Renal pelvis (tissue), 4 donors: ENCODE measurements around the gene TTBK2. TPM values are rescaled to one million over a fixed set of nuclear protein-coding genes. Genes with fewer than 3 reads are reported as not detected.
"Not testable (repeated sequence)": the region's sequence is repeated elsewhere in the genome, so short reads cannot be mapped to it uniquely, and the experiment has no call there.

ENCODE experiments used
- DNase-seq: peaks from one replicate; pipeline ENCODE4 v3.0.0-alpha.2; 2013
- polyA plus RNA-seq, 3 donors: library from polyadenylated mRNA; unstranded; fragments of 120-200 nt; gene quantifications; one replicate each; pipeline ENCODE4 v1.2.1, GENCODE V29; 2013; ENCODE audit not compliant: insufficient read length in 3 of 3

TTBK2 gene
- polyA plus RNA-seq, 3 donors, result 9.2 to 12.3 (median 11.7) TPM

- not testable (repeated sequence) for DNase-seq
These were observed 156.3 kb downstream of the TTBK2 start for GRCh38 chr15:42764154-42764731.

GRCh38 chr15:42761813-42762212, 158.8 kb downstream of the TTBK2 start:
- DNase-seq, result not testable (repeated sequence)

- DNase-seq, result no peak
These were observed 159.8 kb downstream of the TTBK2 start for GRCh38 chr15:42760759-42761158.

GRCh38 chr15:42759093-42759492, 161.5 kb downstream of the TTBK2 start:
- no peak for DNase-seq

GRCh38 chr15:42750306-42750705, 170.3 kb downstream of the TTBK2 start:
- no peak for DNase-seq

DNA sequence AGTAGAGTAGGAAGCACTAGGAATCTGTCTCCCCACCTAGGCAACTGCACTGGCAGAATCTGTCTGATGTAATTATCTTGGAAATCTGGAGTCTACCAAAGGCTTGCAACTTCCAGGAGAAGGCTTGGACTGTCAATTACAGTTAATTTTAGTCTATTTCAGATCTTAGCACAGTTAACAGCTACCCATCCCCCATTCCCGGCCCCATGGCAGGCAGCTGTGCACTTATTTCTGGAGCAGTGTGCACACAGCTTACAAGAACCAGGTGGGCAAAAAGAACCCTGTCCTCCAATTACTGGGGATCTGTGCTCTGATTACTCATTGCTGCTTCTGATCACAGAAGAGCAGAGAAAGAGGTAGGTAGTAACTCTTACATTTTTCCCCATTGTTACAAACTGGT, 171.3 kb downstream of the TTBK2 start:
- no peak for DNase-seq

GRCh38 chr15:42744195-42744594, 176.4 kb downstream of the TTBK2 start:
- DNase-seq, result no peak

DNA sequence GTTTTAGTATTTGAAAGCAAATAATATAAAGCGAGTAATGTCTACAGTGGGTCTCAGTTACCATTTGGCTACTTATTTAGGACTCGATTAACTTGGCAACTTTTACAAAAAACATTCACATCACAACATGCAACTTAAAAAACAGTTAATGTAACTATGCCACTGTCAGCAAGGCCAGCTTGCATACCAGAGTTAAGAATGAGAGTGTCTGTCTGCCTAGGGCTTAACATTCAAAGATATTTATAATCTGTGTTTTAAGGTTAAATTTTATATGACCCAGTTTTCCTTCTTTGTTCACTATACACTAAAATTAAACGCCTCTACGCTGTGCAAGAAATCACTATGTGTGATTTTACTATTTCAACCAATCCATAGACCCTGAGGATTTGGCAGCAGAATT, 178.4 kb downstream of the TTBK2 start:
- no peak for DNase-seq

DNA sequence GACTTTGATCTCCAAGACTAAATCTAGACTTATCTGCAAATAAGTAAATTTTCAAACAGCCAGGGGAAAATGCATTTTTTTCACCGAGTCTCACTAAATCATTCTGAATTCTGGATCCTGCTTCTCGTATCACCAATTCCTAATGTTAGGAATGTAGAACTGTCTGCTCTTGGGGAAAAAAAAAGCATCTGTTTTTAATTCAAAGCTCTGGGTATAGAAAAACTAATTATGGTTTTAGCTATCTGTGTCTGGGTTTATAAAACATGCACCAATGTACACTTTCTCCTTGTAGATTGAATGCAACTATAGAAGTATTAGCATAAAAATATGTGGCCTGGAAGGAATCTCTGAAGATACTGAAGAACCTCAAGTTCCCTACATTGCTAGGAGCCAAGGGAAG, 178.9 kb downstream of the TTBK2 start:
- DNase-seq, result no peak

DNA sequence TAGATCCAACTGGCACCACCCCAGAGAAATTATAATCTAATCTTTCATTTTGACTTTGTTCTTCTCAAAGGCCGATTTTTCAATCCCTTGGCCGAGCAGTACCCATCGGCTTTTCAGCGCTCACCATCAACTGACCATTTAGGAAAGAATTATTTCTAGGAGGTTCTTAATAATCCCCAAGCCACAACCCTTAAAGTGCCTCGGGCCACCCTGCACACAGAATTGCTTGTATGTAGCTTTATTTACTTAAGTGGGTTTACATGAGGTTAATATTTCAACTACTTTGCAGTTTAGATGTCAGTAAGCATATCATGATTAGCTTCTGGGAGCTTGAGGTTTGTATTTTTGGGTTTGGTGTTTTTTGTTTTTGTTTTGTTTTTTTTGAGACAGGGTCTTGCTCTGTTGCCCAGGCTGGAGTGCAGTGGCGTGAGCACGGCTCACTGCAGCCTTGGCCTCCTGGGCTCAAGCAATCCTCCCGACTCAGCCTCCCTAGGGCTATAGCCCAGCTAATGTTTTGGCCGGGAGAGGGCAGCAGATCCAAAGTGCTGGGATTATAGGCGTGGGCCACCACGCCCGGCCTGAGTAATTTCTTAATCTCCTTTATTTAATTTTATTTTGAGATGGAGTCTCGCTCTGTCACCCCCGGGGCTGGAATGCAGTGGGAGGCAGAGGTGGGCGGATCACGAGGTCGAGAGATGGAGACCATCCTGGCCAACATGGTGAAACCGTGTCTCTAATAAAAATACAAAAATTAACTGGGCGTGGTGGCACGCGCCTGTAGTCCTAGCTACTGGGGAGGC, 182.8 kb downstream of the TTBK2 start:
- no peak for DNase-seq

DNA sequence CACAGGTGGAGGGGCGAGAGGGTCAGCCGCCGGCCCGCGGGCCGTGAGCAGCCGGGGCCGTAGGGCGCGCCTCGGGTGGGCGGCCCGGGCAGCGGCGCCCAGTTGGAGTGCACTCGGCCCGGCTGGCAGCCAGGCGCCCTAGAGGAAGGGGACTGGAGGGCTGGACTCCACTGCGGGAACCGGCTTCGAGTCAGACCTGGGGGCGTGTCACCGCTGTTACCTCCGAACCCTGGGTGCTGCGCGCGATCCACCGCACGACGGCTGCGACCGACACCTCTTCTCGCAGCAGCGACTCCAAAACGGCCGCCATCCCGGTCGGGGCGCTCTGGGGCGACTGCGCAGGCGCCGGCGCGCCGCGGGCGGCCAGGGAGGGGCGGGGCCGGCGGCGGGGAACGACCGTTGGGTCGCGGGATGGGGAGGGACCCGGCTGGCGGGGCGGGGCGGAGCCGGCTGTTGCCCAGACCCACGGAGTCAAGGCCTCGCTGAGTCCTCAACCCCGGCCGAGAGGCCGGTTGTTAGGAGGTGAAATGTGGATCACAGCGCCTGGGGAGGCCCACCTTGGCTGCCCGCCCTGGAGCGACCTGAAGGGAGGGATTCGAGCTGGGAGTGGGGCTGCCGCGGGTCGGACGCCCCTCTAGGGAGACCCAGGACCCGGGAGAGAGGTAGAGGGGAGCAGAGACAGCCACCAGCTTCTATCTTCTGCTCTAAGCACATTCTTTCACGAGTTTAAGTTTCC, 183.6 kb downstream of the TTBK2 start, which contains the start of gene CDAN1:
TSS of gene CDAN1 (minus strand) at position 336 of the 736 bp plus-strand sequence. CDS start at position 310, 26 bp downstream.
- DNase-seq, result peak; percentile 83

DNA sequence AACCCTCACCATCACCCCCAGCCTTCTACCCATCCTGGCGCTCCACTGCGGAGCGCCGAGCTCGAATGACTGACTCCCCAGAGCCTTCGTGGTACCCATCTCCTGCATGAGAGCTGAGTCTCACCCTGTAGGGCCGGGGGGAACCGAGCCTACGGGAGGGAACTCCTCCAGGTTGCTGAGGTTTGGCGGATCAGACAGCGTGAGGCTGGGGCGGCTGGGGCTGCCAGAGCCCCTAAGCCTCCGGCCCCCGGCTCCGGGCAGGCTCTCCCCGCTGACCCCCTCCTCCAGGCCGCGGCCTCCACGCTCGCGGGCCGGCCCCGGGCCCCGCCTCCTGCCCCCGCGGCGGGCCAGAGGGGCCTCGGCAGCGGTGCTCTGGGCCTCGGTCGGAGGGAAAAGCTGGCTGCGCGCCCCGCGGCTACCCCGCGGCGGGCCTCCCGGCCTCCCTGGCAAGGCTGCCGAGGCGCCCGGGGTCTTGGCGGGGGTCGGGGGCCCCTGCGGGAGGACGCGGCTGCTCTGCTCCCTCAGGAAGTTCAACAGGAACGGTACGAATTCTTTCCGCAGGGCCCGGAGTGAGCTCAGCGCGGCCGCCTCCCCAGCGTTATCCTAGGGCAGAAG, 184.3 kb downstream of the TTBK2 start:
- DNase-seq, result no peak

DNA sequence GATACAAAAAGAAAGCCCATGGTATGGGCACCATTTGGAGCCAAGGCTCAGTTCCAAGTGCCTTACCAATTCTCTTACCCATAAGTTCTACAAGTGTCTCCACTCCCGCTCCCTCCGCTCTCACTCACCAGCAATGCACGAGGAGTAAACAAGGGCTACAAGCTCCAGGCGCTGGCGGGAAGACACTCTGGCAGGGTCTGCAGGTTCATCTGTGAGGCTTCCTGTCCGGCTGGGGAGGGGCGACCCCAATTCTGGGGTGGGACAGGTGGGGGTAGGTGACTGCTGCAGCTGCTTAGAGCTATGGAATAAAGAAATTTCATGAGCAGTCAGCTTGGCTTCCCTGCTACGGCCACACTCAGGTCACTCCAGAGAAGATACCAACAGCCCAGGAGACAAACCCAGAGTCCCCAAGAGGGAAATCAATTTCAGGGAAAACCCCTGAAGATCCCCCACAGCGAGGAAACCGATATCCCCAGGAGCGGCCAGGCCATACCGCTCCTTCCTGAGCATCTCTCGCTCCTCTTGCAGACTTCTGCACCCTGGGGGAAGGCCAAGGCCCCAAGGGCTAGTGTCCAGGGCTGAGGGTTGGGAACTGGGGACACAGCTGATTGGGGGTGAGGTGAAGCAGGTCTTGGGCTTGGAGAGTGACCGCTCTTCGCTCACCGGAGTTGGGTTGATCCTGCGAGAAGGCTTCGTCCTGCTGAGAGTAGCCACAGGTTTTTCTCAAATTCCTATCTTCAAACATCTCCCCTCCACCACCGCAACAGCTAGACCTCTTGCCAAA, 185.0 kb downstream of the TTBK2 start:
- no peak for DNase-seq

DNA sequence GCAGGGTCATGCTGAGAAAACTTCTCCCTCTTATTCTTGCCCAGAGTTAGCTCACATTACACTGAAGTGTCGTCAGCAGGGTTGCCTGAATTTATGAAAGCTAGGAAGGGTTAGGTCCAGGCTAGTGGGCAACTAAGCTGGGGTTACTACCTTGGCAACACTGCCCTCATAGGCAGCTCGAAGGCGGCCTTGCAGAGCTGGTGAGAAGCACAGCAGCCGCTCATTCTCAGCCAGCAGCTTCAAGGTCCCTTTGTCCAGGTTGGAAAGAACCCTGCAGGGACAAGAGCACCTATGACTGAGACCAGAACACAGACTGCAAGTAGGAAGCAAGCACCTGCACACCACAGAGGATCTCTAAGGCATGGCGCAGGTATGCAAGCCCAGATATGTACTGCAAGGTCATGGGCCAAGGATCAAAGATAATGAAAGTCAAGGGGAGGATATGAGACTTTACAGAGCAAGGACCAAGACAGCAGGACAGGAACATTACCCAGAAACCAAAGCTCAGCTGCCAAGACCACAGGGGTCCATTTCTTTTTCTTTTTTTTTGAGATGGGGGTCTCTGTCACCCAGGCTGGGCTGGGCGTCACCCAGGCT, 186.4 kb downstream of the TTBK2 start:
- no peak for DNase-seq

DNA sequence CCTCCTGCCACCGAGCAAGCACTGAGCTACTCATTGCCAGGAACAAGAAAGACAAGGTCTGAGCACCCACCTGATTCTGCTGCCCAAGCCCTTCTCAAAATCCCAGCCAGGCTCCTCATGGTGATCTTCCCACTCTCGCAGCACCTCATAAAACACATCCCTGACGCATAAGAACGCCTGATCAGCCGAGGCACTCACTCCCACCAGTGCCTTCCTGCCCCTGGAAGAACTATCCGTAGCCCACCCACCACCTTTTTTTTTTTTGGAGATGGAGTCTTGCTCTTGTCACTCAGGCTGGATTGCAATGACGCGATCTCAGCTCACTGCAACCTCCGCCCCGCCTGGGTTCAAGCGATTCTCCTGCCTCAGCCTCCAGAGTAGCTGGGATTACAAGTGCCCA, 187.6 kb downstream of the TTBK2 start:
- DNase-seq, result no peak

DNA sequence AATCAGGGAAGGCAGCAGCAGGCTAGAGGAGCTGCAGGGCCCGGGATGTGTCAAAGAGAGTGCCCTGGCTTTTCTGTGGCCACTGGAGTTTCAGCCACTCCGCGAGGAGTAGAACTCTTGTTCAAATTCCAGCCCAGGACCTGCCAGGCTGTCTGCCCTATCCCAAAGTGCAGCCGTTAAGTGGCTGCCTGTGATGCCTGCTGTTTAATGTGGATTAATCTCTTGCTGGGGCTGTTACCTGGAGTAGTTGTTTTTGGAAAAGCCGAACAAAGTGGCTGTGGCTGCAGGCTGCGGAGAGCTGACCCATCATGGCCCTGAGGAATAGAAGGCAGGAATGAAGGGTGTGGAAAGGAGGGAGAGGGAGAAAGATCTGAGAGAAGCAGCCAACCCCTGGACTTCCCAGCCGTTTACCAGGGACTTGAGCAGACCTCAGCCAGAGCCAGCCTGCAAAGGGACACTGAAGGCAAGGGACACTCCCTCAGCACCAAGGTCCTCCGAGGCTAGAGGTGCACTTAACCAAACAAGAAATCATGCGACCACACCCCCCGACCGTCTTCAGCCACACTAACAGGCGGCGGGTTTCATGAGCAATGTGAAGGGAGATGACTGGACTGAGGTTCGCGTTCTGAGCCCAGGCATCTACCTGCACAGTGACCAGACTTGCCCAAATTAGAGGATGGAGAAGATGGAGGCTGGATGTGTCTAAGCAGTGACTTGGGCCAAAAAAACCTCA, 188.3 kb downstream of the TTBK2 start:
- no peak for DNase-seq

DNA sequence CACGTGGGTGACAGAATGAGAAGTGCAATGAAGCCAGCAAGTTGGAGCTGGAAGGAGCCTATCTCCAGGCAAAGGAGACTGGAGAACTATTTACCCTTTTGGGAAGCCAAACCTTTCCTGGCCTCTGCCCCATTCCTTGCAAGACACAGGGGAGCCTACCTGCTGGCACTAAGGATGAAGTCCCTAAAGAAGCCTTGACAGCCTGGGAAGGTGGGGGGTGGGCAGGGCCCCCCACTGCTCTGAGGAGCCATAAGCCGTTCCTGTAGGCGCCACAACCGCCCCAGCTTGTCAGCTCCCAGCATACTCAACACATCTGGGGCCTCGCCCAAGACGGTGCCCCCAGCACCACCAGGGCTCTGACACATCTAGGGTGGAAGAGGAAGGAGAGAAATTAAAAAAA, 189.1 kb downstream of the TTBK2 start:
- DNase-seq, result no peak

- DNase-seq, result no peak
These were observed 190.0 kb downstream of the TTBK2 start for GRCh38 chr15:42730536-42730935.

GRCh38 chr15:42730135-42730534, 190.4 kb downstream of the TTBK2 start:
- DNase-seq, result no peak

DNA sequence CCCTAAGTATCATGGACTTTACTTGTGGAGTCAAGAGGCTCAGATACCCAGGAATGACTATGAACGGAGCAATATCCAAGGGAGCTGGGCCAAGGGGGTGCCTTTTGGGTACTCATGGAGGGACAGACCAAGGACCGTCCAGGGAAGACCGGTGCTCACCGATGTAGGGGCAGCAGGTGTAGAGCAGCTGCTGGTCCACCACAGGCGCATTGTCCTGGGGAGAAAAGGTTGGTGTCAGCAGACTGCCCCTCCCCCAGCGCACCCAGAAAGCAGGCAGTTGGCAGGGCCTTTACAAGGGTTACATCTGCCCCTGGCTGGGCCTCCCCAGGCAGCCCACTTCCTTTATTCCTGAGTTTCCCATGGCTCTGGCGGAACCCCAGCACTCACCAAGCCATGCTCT, 191.2 kb downstream of the TTBK2 start:
- DNase-seq, result no peak
